Sigmoid colon (tissue), 7 donors: ENCODE measurements around the gene IER2. TPM values are rescaled to one million over a fixed set of nuclear protein-coding genes. Genes with fewer than 3 reads are reported as not detected.
"Not testable (repeated sequence)": the region's sequence is repeated elsewhere in the genome, so short reads cannot be mapped to it uniquely, and the experiment has no call there.

Experiments
- DNase-seq: peaks from one replicate; pipeline ENCODE4 v3.0.0-alpha.2; 2019
- H3K27ac ChIP-seq, 4 donors: fragments of 200-600 bp; sonication (generic); one replicate each; pipeline ENCODE4 v1.5.1; 2016 to 2019; ENCODE audit warnings: mild to moderate bottlenecking in 1 of 4
- H3K27me3 ChIP-seq, 3 donors: fragments of 200-600 bp; sonication (generic); one replicate each; pipeline ENCODE4 v1.5.1; 2019; ENCODE audit warnings: mild to moderate bottlenecking in 1 of 3
- H3K36me3 ChIP-seq, 4 donors: fragments of 200-600 bp; sonication (generic); one replicate each; pipeline ENCODE4 v1.5.1; 2016 to 2019
- H3K4me1 ChIP-seq, 4 donors: fragments of 200-600 bp; sonication (generic); one replicate each; pipeline ENCODE4 v1.5.1; 2017 to 2019
- H3K4me3 ChIP-seq, 4 donors: fragments of 200-600 bp; sonication (generic); one replicate each; pipeline ENCODE4 v1.5.1; 2017 to 2019; ENCODE audit warnings: mild to moderate bottlenecking in 2 of 4, moderate library complexity in 1 of 4
- H3K9me3 ChIP-seq, 4 donors: fragments of 200-600 bp in 3 of 4; sonication (generic) in 3 of 4; one replicate each; pipeline versions ENCODE4 v1.5.1 to v1.6.1; 2013 to 2019
- EP300 ChIP-seq, 4 donors: sonication (generic); formaldehyde crosslinking; IDR thresholded peaks; one replicate each; pipeline ENCODE4 v1.6.1; 2017; ENCODE audit warnings: antibody characterized with exemption in 4 of 4
- POLR2A ChIP-seq, 2 donors: fragments of 450-650 bp; IDR thresholded peaks; one replicate each; pipeline ENCODE4 v1.6.1; 2016; ENCODE audit warnings: antibody characterized with exemption in 2 of 2, mild to moderate bottlenecking in 2 of 2, moderate library complexity in 2 of 2
- POLR2AphosphoS5 ChIP-seq, 4 donors: sonication (generic); formaldehyde crosslinking; IDR thresholded peaks; one replicate each; pipeline ENCODE4 v1.6.1; 2017; ENCODE audit warnings: antibody characterized with exemption in 4 of 4
- WGBS, 2 donors: extraction: QIAGEN DNeasy Blood & Tissue Kit; methylation state at CpG; one replicate each; pipeline ENCODE4 v1.1.7; 2013; 5-methylcytosine and 5-hydroxymethylcytosine counted together
- intact Hi-C: fragments of 100-400 bp; cut with DNase I; formaldehyde crosslinking; loops from one replicate; pipeline ENCODE4 v1.15.1; 2023
- polyA plus RNA-seq, 3 donors: library from polyadenylated mRNA; stranded (reverse); fragments of 200-250 nt; gene quantifications; one replicate each; pipeline ENCODE4 v1.2.3, GENCODE V29; 2013
- total RNA-seq, 4 donors: library from RNA; depleted of rRNA; stranded (reverse); fragments of >200 nt; gene quantifications; one replicate each; pipeline ENCODE4 v1.1.0, GENCODE V29; 2016
- TF ChIP-seq, protein P1 (sequence below), 4 experiments: fragments of 450-650 bp in 3 of 4; fragments of 200-600 bp in 1 of 4; IDR thresholded peaks; one replicate each; pipeline ENCODE4 v1.5.1; 2016 to 2019; ENCODE audit warnings: antibody characterized with exemption in 4 of 4, mild to moderate bottlenecking in 3 of 4, moderate library complexity in 2 of 4
- donor health status: healthy with polysubstance abuse.
- donor health status: Bipolar disorder and iron deficiency.
- donor health status: healthy.

The IER2 gene
- total and polyA plus RNA-seq, 7 donors = 30.3 to 215 (median 138) TPM

DNA sequence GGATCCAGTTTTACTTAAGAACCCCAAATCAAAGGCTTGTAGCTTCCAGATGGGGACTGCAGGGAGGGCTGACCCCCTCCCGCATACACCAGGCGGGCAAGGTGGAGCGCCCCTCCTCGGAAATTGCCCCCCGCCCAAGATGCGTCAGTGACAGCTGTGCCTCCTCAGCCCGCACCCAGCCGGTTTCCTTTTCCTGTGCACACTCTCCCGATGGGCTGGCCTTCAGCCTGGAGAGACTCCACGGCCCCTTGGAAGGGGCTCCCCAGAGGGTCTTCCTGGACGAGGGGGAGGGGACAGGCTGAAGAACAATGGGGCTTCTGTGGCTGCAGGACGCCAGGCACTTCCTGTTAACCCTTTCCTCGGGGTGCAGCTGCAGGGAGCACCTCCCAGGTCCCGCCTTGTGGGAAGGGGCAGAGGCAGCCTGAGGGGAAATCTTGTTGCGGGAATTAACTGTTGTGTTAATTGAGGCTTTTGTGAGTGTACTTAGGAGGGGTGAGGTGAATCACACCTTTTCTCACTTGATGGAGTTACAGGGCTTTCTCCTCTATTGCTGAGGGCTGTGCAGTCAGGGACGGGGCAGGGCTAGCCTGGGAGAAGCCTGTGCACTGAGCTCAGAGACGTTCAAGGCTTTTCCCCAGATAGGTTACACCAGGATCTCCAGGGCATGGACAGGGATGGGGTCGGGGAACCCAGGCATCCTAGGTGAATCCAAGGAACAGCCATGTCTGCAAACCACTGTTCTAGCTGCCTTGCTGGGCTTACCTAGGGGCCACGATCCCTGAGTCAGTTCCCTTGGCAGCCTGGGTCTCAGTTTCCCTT lies 14.3 kb downstream of the IER2 start:
- Histone ChIP-seq H3K4me1 (peaks cover 0 to 47% (median 37%) of the 10 kb centered on the region in 4 donors), H3K27me3 (no peaks in the 10 kb centered on the region), H3K36me3 (no peaks in the 10 kb centered on the region), H3K4me3 (peak overlapping the region; percentile 4 to 47 (median 44)), H3K9me3 (no peaks in the 10 kb centered on the region), H3K27ac (peak overlapping the region; percentile 91 to 94 (median 94))
- TF ChIP-seq EP300 (IDR thresholded peaks at IDR 0.05) (no peak), POLR2AphosphoS5 (IDR thresholded peaks at IDR 0.05) (no peak), POLR2A (IDR thresholded peaks at IDR 0.05) (no peak)
- TF ChIP-seq, protein P1, sequence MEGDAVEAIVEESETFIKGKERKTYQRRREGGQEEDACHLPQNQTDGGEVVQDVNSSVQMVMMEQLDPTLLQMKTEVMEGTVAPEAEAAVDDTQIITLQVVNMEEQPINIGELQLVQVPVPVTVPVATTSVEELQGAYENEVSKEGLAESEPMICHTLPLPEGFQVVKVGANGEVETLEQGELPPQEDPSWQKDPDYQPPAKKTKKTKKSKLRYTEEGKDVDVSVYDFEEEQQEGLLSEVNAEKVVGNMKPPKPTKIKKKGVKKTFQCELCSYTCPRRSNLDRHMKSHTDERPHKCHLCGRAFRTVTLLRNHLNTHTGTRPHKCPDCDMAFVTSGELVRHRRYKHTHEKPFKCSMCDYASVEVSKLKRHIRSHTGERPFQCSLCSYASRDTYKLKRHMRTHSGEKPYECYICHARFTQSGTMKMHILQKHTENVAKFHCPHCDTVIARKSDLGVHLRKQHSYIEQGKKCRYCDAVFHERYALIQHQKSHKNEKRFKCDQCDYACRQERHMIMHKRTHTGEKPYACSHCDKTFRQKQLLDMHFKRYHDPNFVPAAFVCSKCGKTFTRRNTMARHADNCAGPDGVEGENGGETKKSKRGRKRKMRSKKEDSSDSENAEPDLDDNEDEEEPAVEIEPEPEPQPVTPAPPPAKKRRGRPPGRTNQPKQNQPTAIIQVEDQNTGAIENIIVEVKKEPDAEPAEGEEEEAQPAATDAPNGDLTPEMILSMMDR (IDR thresholded peaks at IDR 0.05) = no peak
- WGBS, 2 donors = 5 to 10% methylated on average over 19 of the region's 19 CpGs
- intact Hi-C loops = loop anchor here (5.0 kb wide), 2 partner anchors 43 to 683 kb away; no protein-coding TSS in a partner anchor
- DNase-seq = peak; percentile 77

DNA sequence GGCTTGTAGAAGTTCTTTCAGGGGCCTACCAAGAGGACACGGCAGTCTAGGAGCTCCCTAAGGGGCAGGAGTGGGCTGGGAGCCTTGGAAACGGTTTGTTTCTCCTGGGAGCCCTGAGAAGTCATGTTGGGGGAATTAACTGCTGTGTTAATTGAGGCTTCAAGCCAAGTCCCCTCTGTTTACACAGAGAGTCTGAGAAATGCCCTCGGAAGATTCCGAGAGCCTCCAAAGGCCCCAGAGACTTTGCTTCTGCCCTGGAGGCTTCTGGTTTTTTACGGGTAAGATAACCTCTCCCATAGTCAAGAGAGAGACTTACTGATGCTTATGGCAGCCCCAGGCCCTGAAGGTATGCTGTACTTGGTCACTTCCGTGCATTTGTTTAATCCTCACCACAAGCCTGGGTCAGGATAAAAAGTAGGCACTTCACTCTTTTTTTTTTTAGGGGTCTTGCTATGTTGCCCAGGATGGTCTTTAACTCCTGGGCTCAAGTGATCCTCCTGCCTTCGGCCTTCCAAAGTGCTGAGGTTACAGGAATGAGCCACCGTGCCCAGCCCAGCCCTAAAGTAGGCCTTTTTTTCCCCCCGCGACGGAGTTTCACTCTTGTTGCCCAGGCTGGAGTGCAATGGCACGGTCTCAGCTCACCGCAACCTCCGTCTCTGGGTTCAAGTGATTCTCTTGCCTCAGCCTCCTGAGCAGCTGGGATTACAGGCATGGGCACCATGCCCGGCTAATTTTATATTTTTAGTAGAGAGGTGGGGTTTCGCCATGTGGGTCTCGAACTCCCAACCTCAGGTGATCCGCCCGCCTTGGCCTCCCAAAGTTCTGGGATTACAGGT lies 15.2 kb downstream of the IER2 start:
- no peaks in the 10 kb centered on the region for H3K36me3 ChIP-seq
- H3K4me1 ChIP-seq = peaks cover 0 to 47% (median 37%) of the 10 kb centered on the region in 4 donors
- H3K9me3 ChIP-seq = no peaks in the 10 kb centered on the region
- TF ChIP-seq POLR2AphosphoS5 (IDR thresholded peaks at IDR 0.05) (no peak), EP300 (IDR thresholded peaks at IDR 0.05) (no peak), POLR2A (IDR thresholded peaks at IDR 0.05) (no peak)
- TF ChIP-seq, protein P1 (IDR thresholded peaks at IDR 0.05) = no peak
- H3K27ac ChIP-seq = peak overlapping the region; percentile 91 to 94 (median 94)
- H3K27me3 ChIP-seq = no peaks in the 10 kb centered on the region
- no peak for DNase-seq
- intact Hi-C loops = loop anchor here (5.0 kb wide), 1 partner anchor 42 kb away; no protein-coding TSS in a partner anchor
- 66 to 74% methylated on average over 19 of the region's 19 CpGs for WGBS, 2 donors
- no peak overlapping the region for H3K4me3 ChIP-seq

DNA sequence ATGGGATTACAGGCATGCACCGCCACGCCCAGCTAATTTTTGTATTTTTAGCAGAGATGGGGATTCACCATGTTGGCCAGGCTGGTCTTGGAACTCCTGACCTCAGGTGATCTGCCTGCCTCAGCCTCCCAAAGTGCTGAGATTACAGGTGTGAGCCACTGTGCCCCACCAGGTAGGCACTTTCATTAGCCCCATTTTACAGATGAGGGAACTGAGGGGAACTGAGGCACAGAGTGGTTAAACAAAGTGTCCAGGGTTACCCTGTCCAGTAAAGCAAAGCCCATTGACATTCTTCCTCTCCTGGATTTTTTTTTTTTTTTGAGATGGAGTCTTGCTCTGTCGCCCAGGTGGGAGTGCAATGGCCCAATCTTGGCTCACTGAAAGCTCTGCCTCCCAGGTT lies 15.9 kb downstream of the IER2 start:
- peaks cover 0 to 47% (median 37%) of the 10 kb centered on the region in 4 donors for H3K4me1 ChIP-seq
- DNase-seq = not testable (repeated sequence)

DNA sequence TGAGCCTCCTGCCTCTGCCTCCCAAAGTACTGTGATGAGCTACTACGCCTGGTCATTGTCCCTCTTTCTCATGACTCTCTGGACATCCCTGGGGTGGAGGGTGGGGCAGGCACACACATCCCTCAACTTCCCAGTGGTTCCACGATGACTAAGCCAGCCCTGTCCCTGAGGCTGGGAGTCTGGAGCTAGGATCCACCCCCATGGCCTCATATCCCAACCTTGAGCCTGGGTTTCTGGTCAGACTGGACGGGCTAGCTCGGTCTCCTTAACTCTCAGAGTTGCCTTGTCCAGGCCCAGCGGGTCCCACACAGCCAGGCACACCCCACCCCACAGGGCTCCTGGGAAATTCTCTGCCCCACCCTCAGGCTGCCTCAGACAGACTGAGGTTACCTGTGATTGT lies 19.6 kb downstream of the IER2 start:
- Histone ChIP-seq H3K4me1 (peaks cover 0 to 39% (median 26%) of the 10 kb centered on the region in 4 donors), H3K36me3 (no peaks in the 10 kb centered on the region), H3K9me3 (no peaks in the 10 kb centered on the region), H3K4me3 (no peak overlapping the region), H3K27ac (no peak overlapping the region), H3K27me3 (no peaks in the 10 kb centered on the region)
- intact Hi-C loops = loop anchor here (5.0 kb wide), 1 partner anchor 38 kb away; no protein-coding TSS in a partner anchor
- WGBS, 2 donors = 33 to 75% methylated on average over 5 of the region's 5 CpGs
- TF ChIP-seq EP300 (IDR thresholded peaks at IDR 0.05) = no peak
- no peak for TF ChIP-seq POLR2A (IDR thresholded peaks at IDR 0.05)
- TF ChIP-seq, protein P1 (IDR thresholded peaks at IDR 0.05) = no peak
- no peak for TF ChIP-seq POLR2AphosphoS5 (IDR thresholded peaks at IDR 0.05)
- DNase-seq = no peak

More for the DNA sequence above, 15.9 kb downstream of the IER2 start:
- H3K36me3 ChIP-seq, H3K9me3 ChIP-seq, H3K4me3 ChIP-seq, H3K27me3 ChIP-seq: not testable (repeated sequence)
- H3K27ac ChIP-seq = peak overlapping the region in 3 of 4 donors; percentile 87 to 94 (median 94)
- intact Hi-C loops = loop anchor here (5.0 kb wide), 1 partner anchor 41 kb away; no protein-coding TSS in a partner anchor
- 93 to 96% methylated on average over 3 of the region's 3 CpGs for whole genome bisulfite sequencing, 2 donors

DNA sequence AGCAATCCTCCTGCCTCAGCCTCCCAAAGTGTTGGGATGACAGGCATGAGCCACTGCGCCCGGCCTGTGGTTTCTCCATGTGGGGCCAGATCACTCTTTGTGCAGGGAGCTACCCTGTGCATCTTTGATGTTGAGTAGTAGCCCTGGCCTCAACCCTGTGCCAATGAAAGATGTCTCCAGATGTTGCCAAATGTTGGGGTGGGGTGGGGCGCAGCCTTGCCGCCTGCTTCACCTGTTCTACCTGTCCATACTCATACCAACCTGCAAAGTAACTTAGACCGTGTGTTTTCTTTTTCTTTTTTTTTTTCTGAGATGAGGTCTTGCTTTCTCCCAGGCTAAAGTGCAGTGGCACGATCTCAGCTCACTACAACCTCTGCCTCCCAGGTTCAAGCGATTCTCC lies 20.9 kb downstream of the IER2 start:
- no peak overlapping the region for H3K27ac ChIP-seq
- no peaks in the 10 kb centered on the region for H3K27me3 ChIP-seq
- no peak for DNase-seq
- WGBS, 2 donors = 88 to 96% methylated on average over 7 of the region's 7 CpGs
- H3K36me3 ChIP-seq = no peaks in the 10 kb centered on the region
- intact Hi-C loops = no loop called here
- TF ChIP-seq EP300 (IDR thresholded peaks at IDR 0.05) (no peak), POLR2AphosphoS5 (IDR thresholded peaks at IDR 0.05) (no peak), POLR2A (IDR thresholded peaks at IDR 0.05) (no peak)
- TF ChIP-seq, protein P1 (IDR thresholded peaks at IDR 0.05) = no peak
- no peaks in the 10 kb centered on the region for H3K9me3 ChIP-seq
- H3K4me1 ChIP-seq = peaks cover 0 to 34% (median 25%) of the 10 kb centered on the region in 4 donors
- H3K4me3 ChIP-seq = no peak overlapping the region
